ENCODE measurements around the gene RMC1. TPM values are rescaled to one million over a fixed set of nuclear protein-coding genes. Genes with fewer than 3 reads are reported as not detected.

RMC1 gene
- total RNA-seq, 4 donors from 2014 or later: 17.9 to 34.1 (median 28.9) TPM

GRCh38 chr18:23560186-23560585 lies 56.9 kb downstream of the RMC1 start:
- Histone ChIP-seq H3K4me3 (no peak overlapping the region), H3K9me3 (no peaks in the 10 kb centered on the region), H3K27me3 (no peaks in the 10 kb centered on the region), H3K4me1 (no peaks in the 10 kb centered on the region), H3K27ac (no peak overlapping the region), H3K36me3 (peaks cover 0 to 98% of the 10 kb centered on the region in 2 donors)
- ATAC-seq: no peak
- no peak for TF ChIP-seq POLR2A (IDR thresholded peaks at IDR 0.05)
- TF ChIP-seq POLR2AphosphoS5 (IDR thresholded peaks at IDR 0.05): no peak
- no peak for TF ChIP-seq EP300 (IDR thresholded peaks at IDR 0.05)
- no peak for TF ChIP-seq CTCF (IDR thresholded peaks at IDR 0.05)
- WGBS, 2 donors (ENCODE audit: low coverage in 1 of 2): 71 to 78% methylated on average over 1 to 4 of the region's 4 CpGs

GRCh38 chr18:23563377-23564043 lies 60.2 kb downstream of the RMC1 start:
- WGBS, 2 donors (ENCODE audit: low coverage in 1 of 2): 92% methylated on average over 2 of the region's 2 CpGs
- TF ChIP-seq CTCF (IDR thresholded peaks at IDR 0.05): no peak
- no peak for TF ChIP-seq EP300 (IDR thresholded peaks at IDR 0.05)
- no peak for TF ChIP-seq POLR2A (IDR thresholded peaks at IDR 0.05)
- TF ChIP-seq POLR2AphosphoS5 (IDR thresholded peaks at IDR 0.05): no peak
- no peak for ATAC-seq
- Histone ChIP-seq H3K27ac (no peak overlapping the region), H3K36me3 (peaks cover 3 to 98% of the 10 kb centered on the region in 2 donors), H3K9me3 (no peaks in the 10 kb centered on the region), H3K4me3 (no peak overlapping the region), H3K4me1 (no peaks in the 10 kb centered on the region), H3K27me3 (no peaks in the 10 kb centered on the region)

DNA sequence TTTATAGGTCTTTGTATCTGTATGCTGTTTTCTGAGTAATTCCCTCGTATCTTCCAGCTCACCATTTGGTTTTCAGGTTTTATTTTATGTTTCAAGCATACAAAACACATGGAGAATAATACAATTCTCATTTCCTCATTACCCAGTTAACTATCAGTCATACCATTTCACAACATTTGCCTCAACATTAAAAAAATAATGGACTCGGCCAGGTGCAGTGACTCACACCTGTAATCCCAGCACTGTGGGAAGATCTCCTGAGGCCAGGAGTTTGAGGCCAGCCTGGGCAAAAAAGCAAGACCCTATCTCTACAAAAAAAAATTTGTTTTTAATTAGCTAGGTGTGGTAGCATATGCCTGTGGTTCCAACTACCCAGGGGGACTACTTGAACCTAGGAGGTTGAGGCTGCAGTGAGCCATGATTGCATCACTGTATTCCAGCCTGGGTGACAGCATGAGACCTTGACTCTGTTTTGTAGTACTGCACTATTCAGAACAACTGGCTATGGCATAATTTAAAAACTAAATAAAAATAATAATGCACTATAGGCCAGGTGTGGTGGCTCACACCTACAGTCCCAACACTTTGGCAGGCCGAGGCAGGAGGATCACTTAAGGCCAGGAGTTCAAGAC lies 62.7 kb downstream of the RMC1 start:
- Histone ChIP-seq H3K36me3 (peaks cover 3 to 99% of the 10 kb centered on the region in 2 donors), H3K4me3 (no peak overlapping the region), H3K9me3 (no peaks in the 10 kb centered on the region), H3K4me1 (no peaks in the 10 kb centered on the region), H3K27me3 (no peaks in the 10 kb centered on the region), H3K27ac (no peak overlapping the region)
- no peak for TF ChIP-seq POLR2AphosphoS5 (IDR thresholded peaks at IDR 0.05)
- no peak for TF ChIP-seq EP300 (IDR thresholded peaks at IDR 0.05)
- no peak for TF ChIP-seq POLR2A (IDR thresholded peaks at IDR 0.05)
- no peak for TF ChIP-seq CTCF (IDR thresholded peaks at IDR 0.05)
- 71 to 74% methylated on average over 3 of the region's 3 CpGs for WGBS, 2 donors (ENCODE audit: low coverage in 1 of 2)
- ATAC-seq: no peak

DNA sequence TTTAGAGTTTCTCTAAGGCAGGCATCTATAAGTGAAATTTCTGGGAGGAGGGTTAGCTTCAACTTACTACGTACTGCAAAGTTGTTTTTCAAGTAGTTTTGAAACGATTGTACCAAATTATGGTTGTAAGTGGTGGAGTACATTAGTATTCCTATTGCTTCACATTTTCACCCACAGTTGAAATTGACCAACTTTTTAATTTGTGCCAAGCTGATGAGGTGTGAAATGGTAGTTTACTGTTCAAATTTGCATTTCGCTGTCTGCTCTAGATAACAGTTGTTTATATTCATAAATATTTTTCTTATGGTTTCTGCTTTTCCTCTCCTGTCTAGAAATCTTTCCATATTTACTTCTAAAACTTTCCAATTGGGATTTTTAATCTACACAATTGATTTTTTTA lies 64.4 kb downstream of the RMC1 start:
- Histone ChIP-seq H3K4me1 (no peaks in the 10 kb centered on the region), H3K4me3 (no peak overlapping the region), H3K9me3 (no peaks in the 10 kb centered on the region), H3K36me3 (peaks cover 3 to 99% of the 10 kb centered on the region in 2 donors), H3K27ac (no peak overlapping the region), H3K27me3 (no peaks in the 10 kb centered on the region)
- 85 to 94% methylated on average over 3 of the region's 3 CpGs for WGBS, 2 donors (ENCODE audit: low coverage in 1 of 2)
- ATAC-seq: no peak
- no peak for TF ChIP-seq POLR2AphosphoS5 (IDR thresholded peaks at IDR 0.05)
- no peak for TF ChIP-seq EP300 (IDR thresholded peaks at IDR 0.05)
- TF ChIP-seq CTCF (IDR thresholded peaks at IDR 0.05): no peak
- no peak for TF ChIP-seq POLR2A (IDR thresholded peaks at IDR 0.05)
